IPS DF 19.7 (cell line): ENCODE results near the gene FKRP.
"Not testable (repeated sequence)": the region's sequence is repeated elsewhere in the genome, so short reads cannot be mapped to it uniquely, and the experiment has no call there.

Source experiments
- DNase-seq: peaks from one replicate; pipeline ENCODE4 v3.0.0-alpha.2; 2013; ENCODE audit warnings: low read depth, low spot score

Gene FKRP

GRCh38 chr19:46755853-46756543, 10.1 kb downstream of the FKRP start:
- DNase-seq, result no peak

GRCh38 chr19:46756544-46756888, 10.7 kb downstream of the FKRP start:
- DNase-seq, result no peak

DNA sequence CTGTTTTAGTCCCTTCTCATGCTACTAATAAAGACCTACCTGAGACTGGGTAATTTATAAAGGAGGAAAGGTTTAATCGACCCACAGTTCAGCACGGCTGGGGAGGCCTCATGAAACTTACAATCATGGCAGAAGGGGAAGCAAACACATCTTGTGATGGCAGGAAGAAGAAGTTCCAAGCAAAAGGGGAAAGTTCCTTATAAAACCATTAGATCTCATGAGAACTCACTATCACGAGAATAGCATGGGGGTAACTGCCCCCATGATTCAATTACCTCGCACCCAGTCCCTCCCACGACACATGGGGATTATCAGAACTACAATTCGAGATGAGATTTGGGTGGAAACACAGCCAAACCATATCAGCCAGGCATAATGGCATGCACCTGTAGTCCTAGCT, 13.3 kb downstream of the FKRP start:
- no peak for DNase-seq

DNA sequence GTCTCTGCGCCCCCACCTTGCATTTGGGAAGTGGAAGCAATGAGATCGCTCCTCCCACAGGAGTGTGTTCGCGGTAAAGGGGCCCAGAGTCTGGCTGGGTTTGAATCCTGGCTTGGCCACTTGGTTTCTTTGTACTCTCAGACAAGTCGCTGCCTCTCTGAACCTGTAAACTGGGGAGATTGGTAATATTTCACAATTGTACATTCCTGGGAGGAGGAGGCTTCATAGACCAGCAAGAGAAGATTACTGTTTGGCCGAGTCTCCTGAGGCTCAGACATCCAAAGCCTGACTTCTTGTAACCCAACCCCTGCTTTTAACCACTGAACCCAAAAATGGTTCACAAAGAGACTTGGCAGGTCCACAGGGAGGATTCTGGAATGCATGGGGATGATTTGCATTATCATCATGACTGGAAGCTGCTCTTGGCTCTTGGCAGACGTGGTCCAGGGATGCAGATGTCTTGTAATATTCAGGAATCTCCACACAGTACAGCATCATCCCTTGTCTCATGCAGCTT, 14.0 kb downstream of the FKRP start:
- DNase-seq, result no peak

DNA sequence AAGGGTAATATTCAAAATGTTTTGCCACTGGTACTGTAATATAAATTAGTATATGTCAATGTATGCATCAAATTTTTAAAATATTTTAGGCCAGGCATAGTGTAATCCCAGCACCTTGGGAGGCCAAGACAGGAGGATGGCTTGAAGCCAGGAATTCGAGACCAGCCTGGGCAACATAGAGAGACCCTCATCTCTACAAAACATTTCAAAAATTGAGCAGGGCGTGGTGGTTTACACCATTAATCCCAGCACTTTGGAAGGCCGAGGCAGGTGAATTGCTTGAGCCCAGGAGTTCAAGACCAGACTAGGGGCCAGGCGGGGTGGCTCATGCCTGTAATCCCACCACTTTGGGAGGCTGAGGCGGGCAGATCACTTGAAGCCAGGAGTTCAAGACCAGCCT, 14.5 kb downstream of the FKRP start:
- no peak for DNase-seq

- DNase-seq, result not testable (repeated sequence)
Measured at GRCh38 chr19:46760897-46761296, 15.0 kb downstream of the FKRP start.

GRCh38 chr19:46761418-46761831, 15.6 kb downstream of the FKRP start:
- DNase-seq, result no peak

DNA sequence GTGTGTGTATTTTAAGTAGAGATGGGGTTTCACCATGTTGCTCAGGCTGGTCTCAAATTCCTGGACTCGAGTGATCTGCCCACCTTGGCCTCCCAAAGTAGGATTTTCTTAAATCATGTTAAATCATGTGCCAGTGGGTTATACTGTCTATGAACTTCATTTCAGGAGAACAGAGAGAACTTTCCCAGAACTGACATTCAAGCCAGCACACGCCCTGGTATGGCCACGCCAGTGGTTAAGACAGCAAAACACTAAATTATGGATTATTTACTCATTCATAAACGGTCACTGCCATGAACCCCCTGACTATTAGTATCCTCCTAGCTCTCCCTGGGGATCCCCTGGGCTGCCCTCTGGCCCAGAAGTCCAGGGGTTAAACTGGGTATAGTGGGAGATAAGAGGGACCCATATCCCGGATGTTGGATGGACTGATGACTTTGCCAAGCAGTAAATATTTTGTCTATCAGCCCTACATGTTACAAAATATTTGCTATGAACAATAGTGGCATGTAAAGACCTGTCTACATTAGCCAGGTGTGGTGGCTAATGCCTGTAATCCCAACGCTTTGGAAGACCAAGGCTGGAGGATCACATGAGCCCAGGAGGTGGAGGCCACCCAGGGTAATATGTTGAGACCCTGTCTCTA, 16.5 kb downstream of the FKRP start:
- DNase-seq, result no peak

- DNase-seq, result no peak
Measured at GRCh38 chr19:46764817-46765291, 19.0 kb downstream of the FKRP start.

DNA sequence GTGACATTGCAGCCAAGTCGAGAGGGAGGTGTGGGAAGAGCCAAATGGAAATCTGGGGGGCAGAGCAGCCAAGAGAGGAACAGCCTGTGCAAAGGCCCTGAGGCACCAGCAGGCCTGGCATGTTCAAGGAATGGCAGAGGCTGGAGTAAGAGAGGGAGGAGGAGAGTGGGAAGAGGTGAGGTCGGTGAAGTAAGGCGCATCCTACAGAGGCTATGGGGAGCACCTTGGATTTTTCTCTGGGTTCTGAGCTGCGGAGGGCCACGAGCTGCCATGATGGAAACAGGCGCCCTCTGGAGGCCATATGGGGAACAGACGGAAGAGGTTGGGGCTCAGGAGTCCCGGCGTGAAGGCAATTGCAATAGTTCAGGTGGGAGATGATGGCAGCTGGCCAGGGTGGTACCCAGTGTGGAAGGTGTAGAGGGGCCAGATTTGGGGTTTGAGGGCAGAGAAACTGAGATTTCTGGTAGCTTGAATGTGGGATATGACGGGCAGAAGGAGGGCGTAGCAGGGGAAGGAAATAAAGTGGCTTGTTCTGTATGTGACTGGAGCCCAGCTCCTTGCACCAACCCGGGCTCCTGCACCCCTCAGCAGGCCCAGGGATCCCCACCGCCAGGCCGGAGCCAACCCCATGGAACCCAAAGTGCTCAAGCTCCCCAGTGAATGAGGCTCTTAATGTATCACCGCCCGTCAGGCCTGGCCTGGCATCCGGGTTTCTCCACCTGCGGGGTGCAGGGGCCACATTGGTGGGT, 20.9 kb downstream of the FKRP start:
- DNase-seq, result no peak

DNA sequence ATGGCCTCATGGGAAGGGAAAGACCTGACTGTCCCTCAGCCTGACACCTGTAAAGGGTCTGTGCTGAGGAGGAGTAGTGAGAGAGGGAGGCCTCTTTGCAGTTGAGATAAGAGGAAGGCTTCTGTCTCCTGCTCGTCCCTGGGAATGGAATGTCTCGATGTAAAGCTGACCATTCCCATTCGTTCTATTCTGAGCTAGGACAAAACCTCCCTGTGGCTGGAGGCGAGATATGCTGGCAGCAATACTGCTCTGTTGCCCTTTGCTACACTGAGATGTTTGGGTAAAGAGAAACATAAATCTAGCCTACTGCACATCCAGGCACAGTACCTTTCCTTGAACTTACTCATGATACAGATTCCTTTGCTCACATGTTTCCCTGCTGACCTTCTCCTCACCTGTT, 22.9 kb downstream of the FKRP start:
- not testable (repeated sequence) for DNase-seq

DNA sequence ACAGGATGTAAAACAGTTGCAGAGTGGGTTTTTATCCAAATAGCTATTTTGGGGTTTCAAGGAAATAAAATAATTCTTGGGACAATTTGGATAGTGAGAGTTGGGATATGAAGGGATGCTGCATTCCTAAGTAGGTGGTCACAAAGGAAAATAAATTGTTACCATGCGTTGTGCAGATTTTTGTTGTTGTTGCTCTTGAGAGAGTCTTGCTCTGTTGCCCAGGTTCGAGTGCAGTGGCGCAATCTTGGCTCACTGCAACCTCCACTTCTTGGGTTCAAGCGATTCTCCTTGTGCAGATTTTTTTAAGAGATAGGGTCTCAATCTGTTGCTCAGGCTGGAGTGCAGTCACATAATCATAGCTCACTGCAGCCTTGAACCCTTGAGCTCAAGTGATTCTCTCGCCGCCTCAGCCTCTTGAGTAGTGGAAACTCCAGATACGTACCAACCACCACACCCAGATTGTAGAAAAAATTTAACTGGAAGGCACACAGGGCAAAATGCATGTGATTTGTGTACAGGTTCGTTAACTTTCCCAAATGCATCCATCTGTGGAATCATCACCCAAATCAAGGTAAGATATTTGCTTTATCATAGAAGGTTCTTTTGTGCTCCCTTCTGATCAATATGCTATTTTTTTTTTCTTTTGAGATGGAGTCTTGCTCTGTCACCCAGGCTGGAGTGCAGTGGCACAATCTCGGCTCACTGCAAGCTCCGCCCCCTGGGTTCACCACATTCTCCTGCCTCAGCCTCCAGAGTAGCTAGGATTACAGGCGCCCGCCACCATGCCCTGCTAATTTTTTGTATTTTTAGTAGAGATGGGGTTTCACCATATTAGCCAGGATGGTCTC, 26.5 kb downstream of the FKRP start:
- DNase-seq, result no peak

- no peak for DNase-seq
Measured at GRCh38 chr19:46773018-46773399, 27.2 kb downstream of the FKRP start.

GRCh38 chr19:46775642-46776258, 29.9 kb downstream of the FKRP start:
- no peak for DNase-seq

- no peak for DNase-seq
Measured at GRCh38 chr19:46776927-46777911, 31.4 kb downstream of the FKRP start.

DNA sequence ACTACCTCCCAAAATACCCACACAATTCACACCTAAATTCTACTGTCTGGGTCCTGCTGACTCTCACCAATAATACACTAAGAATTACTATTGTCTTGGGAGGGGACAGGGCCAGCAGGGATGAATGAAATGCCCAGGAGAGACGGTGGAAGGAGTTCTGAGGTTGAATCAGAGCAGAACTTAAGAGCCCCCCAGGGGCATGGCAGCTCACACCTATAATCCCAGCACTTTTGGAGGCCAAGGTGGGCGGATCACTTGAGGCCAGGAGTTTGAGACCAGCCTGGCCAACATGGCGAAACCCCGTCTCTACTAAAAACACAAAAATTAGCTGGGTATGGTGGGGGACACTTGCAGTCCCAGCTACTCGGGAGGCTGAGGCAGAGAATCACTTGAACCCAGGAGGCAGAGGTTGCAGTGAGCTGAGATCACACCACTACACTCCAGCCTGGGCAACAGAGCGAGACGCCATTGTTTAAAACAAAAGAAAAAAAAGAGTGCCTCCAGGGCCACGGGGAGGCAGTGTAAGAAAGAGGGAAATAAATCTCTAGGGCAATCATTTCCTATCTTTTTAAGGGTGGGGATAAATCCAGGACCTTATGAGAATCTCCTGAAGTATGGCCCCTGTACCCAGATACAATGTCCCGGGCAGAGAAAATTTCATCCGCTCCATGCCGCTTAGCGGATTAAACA, 32.2 kb downstream of the FKRP start:
- not testable (repeated sequence) for DNase-seq

DNA sequence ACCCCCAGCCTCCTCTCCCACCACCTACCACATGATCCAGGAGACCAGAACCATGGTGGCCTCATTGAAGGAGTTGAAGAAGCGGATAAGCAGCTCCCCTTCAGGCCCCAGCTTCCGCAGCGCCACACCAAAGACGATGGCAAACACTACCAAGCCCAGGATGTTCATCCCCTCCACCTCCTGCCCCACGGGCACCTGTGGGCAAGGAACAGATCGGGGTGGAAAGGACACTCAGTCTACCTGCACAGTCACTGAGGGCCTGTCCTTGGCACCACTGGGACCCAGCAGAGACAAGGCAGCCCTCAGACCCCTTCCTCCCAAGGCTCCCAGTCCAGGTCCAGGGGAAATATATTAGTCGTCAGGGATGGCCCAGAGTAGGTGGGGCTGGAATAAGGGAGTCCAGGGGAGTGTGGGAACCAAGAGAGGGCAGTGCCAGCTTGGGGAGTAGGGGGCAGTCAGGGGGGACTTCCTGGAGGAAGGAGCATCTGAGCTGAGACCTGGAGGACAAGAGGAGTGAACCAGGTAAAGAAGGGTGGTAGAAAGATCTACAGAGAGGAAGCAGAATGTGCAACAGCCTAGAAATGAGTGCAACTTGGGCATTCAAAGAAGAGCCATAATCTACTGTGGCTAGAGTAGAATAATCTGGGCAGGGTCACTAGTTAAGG, 36.6 kb downstream of the FKRP start:
- no peak for DNase-seq

DNA sequence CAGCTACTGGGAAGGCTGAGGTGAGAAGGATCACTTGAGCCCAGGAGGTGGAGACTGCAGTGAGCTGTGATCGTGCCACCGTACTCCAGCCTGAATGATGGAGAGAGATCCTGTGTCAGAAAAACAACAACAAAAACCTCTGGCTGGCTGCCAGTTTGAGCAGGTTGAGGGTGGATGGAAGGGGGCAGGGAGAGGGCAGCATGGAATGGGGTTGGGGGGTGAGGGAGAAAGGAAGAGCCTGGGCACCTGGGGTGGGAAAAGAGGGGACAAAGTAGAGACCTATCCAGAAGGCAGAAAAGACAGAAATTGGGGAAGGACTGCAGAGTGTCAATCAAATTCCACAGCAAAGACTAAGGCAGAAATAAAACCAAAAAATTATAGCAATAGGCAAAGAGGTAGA, 37.8 kb downstream of the FKRP start:
- DNase-seq, result no peak
